Measurements from ENCODE around the gene STK10. TPM values are rescaled to one million over a fixed set of nuclear protein-coding genes. Genes with fewer than 3 reads are reported as not detected.

Gene STK10
- polyA plus RNA-seq, 2 of the 4 experiments (the other 2 are of a cell fraction), result 4.3 to 13.1 TPM

DNA sequence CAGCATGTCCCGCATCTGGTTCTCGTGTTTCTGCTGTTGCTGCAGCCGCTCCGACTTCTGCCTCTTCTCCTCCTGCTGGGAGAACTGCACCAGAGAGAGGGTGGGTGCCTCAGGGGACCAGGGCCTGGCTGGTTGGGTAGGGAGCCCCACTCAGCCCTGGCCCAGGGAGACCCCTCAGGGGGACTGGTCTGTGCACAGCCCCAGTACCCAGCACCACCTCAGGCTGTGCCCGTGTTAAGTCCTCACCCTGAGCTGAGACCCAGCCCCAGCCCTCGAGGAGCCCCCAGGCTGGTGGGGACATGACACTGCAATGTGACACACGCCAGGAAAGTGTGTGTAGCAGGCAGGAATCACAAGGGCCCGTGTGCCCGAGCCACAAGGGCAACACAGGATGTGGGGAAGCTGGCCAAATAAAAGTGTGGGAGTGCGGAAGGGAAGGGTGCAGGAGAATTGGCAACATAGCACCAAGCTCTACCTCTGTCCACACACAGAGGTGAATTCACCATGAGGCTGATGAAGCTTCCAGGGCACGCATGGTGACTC is 133.3 kb downstream of the STK10 start:
- TF ChIP-seq FOSB (CRISPR knock-in tag; IDR thresholded peaks at IDR 0.05) (no peak), HOXB13 (CRISPR knock-in tag; IDR thresholded peaks at IDR 0.05; ENCODE audit: low read depth) (no peak), JUNB (IDR thresholded peaks at IDR 0.05) (no peak), HDAC2 (IDR thresholded peaks at IDR 0.05) (no peak), EHF (CRISPR knock-in tag; IDR thresholded peaks at IDR 0.05) (no peak), CEBPB (IDR thresholded peaks at IDR 0.05) (no peak)
- TF ChIP-seq, protein P1, sequence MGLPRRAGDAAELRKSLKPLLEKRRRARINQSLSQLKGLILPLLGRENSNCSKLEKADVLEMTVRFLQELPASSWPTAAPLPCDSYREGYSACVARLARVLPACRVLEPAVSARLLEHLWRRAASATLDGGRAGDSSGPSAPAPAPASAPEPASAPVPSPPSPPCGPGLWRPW (IDR thresholded peaks at IDR 0.05), result no peak
- no peak for DNase-seq (ENCODE audit: low read depth in 1 of 2, low spot score in 1 of 2)
- Histone ChIP-seq H3K27ac (no peak overlapping the region), H3K4me1 (no peaks in the 10 kb centered on the region), H3K9me3 (no peaks in the 10 kb centered on the region), H3K4me2 (no peak overlapping the region), H3K4me3 (no peak overlapping the region)
- ChIA-PET POLR2A (no interaction called here), CTCF (interaction anchor here (1.4 to 4.4 kb wide), 5 partner anchors 26 to 239 kb away, joined by 3 to 20 read pairs (median 6); partner anchors contain the start of gene STK10)
- 94% methylated on average over 10 of the region's 11 CpGs for WGBS (ENCODE audit: missing lambda C conversion rate)
- peak in 1 of 2 experiments; percentile 36; a peak in 3 of 6 replicates for ATAC-seq
- no peak for FAIRE-seq

DNA sequence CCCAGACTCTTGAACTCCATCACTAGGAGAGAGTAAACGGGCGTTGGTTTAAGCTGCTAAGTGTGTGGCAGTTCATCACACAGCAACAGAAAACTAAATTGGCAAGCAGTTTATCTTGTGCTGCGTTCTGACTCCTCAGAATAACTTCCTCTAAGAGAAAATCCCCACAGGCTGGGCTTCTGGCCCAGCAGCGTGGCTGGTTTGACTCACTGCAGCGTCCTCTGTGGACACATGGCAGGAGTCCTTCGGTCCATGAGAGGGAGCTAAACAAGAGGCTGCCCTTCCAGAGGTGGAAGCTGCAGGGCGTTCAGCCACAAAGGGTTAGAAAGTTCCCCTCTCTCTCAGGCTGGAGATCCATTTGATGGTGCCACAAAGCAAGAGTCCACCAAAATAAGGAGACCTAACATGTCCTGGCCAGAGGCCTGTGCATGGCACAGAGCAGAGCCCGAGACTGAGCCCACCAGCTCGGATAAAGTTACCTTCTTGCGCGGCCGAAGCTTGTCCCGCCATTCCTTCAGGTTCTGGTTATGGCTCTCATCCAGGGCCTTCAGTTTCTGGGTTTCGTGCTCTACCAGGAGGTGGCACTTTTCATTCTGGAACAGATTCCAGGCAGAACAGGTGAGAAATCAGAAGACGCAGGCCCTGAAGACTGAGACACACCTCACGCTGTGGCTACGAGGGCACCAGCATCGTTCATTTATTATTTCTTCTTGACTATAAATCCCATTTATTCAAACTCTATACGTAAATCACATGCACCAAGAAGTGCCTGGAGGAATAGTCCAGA is 135.4 kb downstream of the STK10 start:
- Histone ChIP-seq H3K4me2 (no peak overlapping the region), H3K4me1 (no peaks in the 10 kb centered on the region), H3K27ac (no peak overlapping the region), H3K4me3 (no peak overlapping the region), H3K9me3 (no peaks in the 10 kb centered on the region)
- ChIA-PET POLR2A (no interaction called here), CTCF (interaction anchor here (0.5 to 4.4 kb wide), 7 partner anchors 28 to 494 kb away, joined by 3 to 20 read pairs (median 4); partner anchors contain the start of gene STK10)
- 0 out of 3 replicates have a peak, but pooled peaks have one; percentile 7 for TF ChIP-seq SMC3 (IDR thresholded peaks at IDR 0.05)
- TF ChIP-seq, protein P2, sequence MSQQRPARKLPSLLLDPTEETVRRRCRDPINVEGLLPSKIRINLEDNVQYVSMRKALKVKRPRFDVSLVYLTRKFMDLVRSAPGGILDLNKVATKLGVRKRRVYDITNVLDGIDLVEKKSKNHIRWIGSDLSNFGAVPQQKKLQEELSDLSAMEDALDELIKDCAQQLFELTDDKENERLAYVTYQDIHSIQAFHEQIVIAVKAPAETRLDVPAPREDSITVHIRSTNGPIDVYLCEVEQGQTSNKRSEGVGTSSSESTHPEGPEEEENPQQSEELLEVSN (IDR thresholded peaks at IDR 0.05; ENCODE audit: borderline replicate concordance, low read depth), result no peak
- no peak for TF ChIP-seq EP300 (IDR thresholded peaks at IDR 0.05)
- ATAC-seq (peak in 1 of 2 experiments; percentile 48; a peak in 3 of 6 replicates), DNase-seq (ENCODE audit: low read depth in 1 of 2, low spot score in 1 of 2) (no peak), FAIRE-seq (no peak)
- 83% methylated on average over 19 of the region's 19 CpGs for WGBS (ENCODE audit: missing lambda C conversion rate)

DNA sequence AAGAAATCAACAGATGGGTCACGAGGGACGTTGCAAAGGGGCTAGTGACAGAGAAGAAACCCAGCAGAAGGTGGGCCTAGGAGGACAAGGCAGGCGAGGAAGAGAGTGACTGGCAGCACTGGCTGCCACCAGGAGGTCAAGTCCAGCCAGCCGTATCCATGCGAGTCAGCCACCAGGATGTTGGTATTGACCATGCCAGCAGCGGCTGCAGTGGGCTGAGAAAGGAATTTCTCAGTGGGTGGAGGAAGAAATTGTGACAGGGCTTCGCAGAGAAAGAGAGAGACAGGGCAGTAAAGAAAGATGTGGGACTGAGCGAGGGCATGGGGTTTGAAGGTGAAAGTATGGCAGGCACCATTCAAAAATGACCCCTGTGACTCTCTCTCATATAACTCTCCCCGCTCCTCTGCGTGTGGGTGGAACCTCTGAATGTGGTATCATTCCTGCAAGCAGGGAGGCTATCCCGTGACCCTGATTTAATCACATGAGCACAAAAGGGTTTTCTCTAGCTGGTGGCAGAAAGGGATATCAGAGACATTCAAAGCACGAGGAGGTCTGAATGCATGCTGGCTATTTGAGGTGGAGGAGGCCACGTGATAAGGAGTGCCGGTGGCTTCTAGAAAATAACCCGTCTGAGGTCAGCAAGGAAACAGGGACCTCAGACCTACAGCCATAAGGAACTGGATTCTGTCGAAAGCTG is 136.2 kb downstream of the STK10 start:
- ChIA-PET CTCF (interaction anchor here (0.6 to 4.4 kb wide), 7 partner anchors 8 to 143 kb away, joined by 3 to 20 read pairs (median 5); no protein-coding TSS in a partner anchor), POLR2A (no interaction called here)
- FAIRE-seq, result no peak
- WGBS (ENCODE audit: missing lambda C conversion rate), result 86% methylated on average over 16 of the region's 16 CpGs
- no peak overlapping the region for H3K4me2 ChIP-seq
- no peaks in the 10 kb centered on the region for H3K9me3 ChIP-seq
- no peaks in the 10 kb centered on the region for H3K4me1 ChIP-seq
- no peak for ATAC-seq
- no peak for TF ChIP-seq CEBPB (IDR thresholded peaks at IDR 0.05)
- TF ChIP-seq, protein P3, sequence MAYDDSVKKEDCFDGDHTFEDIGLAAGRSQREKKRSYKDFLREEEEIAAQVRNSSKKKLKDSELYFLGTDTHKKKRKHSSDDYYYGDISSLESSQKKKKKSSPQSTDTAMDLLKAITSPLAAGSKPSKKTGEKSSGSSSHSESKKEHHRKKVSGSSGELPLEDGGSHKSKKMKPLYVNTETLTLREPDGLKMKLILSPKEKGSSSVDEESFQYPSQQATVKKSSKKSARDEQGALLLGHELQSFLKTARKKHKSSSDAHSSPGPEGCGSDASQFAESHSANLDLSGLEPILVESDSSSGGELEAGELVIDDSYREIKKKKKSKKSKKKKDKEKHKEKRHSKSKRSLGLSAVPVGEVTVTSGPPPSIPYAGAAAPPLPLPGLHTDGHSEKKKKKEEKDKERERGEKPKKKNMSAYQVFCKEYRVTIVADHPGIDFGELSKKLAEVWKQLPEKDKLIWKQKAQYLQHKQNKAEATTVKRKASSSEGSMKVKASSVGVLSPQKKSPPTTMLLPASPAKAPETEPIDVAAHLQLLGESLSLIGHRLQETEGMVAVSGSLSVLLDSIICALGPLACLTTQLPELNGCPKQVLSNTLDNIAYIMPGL (CRISPR knock-in tag; IDR thresholded peaks at IDR 0.05; ENCODE audit: borderline replicate concordance), result no peak
- TF ChIP-seq ZFP36 (IDR thresholded peaks at IDR 0.05; ENCODE audit: borderline replicate concordance, partially characterized antibody), result no peak
- no peak overlapping the region for H3K27ac ChIP-seq
- no peak for DNase-seq (ENCODE audit: low read depth in 1 of 2, low spot score in 1 of 2)
- no peak overlapping the region for H3K4me3 ChIP-seq

DNA sequence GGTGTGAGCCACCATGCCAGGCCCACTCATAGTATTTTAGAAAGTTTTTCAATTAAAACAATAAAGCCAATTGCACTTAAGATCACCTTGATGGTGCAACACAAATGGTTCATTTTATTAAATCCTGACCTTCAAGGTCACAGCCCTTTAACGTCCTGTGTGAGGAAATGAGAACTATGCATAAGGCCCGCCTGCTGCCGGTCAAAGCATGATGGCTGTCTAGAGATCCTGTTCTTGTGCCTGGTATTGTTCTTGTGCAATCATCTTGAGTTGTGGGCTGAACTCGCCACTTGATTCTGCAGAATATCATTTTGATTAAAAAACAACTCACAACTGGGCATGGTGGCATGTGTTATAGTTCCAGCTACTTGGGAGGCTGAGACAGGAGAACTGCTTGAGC is 137.9 kb downstream of the STK10 start:
- ChIA-PET CTCF (interaction anchor here (1.4 to 2.6 kb wide), 5 partner anchors 8 to 138 kb away, joined by 3 to 8 read pairs (median 5); no protein-coding TSS in a partner anchor), POLR2A (no interaction called here)
- no peak overlapping the region for H3K27ac ChIP-seq
- ATAC-seq (no peak), FAIRE-seq (no peak), DNase-seq (ENCODE audit: low read depth in 1 of 2, low spot score in 1 of 2) (no peak)
- WGBS (ENCODE audit: missing lambda C conversion rate), result 86% methylated on average over 4 of the region's 4 CpGs
- H3K4me3 ChIP-seq, result no peak overlapping the region
- H3K9me3 ChIP-seq, result no peaks in the 10 kb centered on the region
- H3K4me1 ChIP-seq, result no peaks in the 10 kb centered on the region
- no peak overlapping the region for H3K4me2 ChIP-seq
- TF ChIP-seq MAFK (IDR thresholded peaks at IDR 0.05; ENCODE audit: partially characterized antibody), result no peak
- no peak for TF ChIP-seq HOXB5 (CRISPR knock-in tag; IDR thresholded peaks at IDR 0.05)
- TF ChIP-seq NR3C1 (IDR thresholded peaks at IDR 0.05), result no peak
- TF ChIP-seq FOSL2 (IDR thresholded peaks at IDR 0.05), result no peak
- TF ChIP-seq FOSL2 (CRISPR knock-in tag; IDR thresholded peaks at IDR 0.05), result no peak
- no peak for TF ChIP-seq ESRRA (IDR thresholded peaks at IDR 0.05; ENCODE audit: borderline replicate concordance, low read length)
- TF ChIP-seq, protein P4, sequence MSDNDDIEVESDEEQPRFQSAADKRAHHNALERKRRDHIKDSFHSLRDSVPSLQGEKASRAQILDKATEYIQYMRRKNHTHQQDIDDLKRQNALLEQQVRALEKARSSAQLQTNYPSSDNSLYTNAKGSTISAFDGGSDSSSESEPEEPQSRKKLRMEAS (IDR thresholded peaks at IDR 0.05), result no peak
- TF ChIP-seq, protein P5, sequence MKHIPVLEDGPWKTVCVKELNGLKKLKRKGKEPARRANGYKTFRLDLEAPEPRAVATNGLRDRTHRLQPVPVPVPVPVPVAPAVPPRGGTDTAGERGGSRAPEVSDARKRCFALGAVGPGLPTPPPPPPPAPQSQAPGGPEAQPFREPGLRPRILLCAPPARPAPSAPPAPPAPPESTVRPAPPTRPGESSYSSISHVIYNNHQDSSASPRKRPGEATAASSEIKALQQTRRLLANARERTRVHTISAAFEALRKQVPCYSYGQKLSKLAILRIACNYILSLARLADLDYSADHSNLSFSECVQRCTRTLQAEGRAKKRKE (CRISPR knock-in tag; IDR thresholded peaks at IDR 0.05; ENCODE audit: low read depth), result no peak
- TF ChIP-seq POLR2AphosphoS2 (conservative IDR thresholded peaks at IDR 0.05; ENCODE audit: low read length), result no peak
- TF ChIP-seq HOXB13 (CRISPR knock-in tag; IDR thresholded peaks at IDR 0.05; ENCODE audit: low read depth), result no peak
- TF ChIP-seq, protein P6, sequence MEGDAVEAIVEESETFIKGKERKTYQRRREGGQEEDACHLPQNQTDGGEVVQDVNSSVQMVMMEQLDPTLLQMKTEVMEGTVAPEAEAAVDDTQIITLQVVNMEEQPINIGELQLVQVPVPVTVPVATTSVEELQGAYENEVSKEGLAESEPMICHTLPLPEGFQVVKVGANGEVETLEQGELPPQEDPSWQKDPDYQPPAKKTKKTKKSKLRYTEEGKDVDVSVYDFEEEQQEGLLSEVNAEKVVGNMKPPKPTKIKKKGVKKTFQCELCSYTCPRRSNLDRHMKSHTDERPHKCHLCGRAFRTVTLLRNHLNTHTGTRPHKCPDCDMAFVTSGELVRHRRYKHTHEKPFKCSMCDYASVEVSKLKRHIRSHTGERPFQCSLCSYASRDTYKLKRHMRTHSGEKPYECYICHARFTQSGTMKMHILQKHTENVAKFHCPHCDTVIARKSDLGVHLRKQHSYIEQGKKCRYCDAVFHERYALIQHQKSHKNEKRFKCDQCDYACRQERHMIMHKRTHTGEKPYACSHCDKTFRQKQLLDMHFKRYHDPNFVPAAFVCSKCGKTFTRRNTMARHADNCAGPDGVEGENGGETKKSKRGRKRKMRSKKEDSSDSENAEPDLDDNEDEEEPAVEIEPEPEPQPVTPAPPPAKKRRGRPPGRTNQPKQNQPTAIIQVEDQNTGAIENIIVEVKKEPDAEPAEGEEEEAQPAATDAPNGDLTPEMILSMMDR (IDR thresholded peaks at IDR 0.05), result no peak
- no peak for TF ChIP-seq EHMT2 (IDR thresholded peaks at IDR 0.05; ENCODE audit: low read depth)
